Measurements from ENCODE around the gene SMOC1. TPM values are rescaled to one million over a fixed set of nuclear protein-coding genes. Genes with fewer than 3 reads are reported as not detected.

The SMOC1 gene
- total RNA-seq, 1 experiment from 2014 or later: 0.14 TPM

DNA sequence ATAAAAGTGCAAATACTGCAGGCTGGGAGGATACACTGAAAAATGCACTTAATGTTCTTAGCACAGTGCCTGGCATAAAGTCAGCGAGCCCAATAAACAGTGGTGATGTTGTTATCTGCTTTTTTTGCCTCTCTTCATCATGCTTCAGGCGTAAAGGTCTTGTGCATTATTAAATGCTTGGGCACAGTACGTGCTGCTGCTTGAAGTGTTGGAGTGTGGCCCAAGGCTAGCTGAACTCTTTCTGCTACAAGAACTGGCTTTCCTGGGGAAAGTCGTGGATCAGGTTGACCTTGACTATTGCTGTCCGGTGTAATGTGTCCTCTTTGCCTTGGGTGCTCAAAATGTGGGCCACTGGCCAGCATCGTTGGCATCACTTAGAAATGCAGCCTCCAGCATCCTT, 43.0 kb downstream of the SMOC1 start:
- intact Hi-C loops (cut with micrococcal nuclease; ENCODE audit: unreplicated experiment): no loop called here
- no peak overlapping the region for H3K27ac Mint-ChIP-seq (ENCODE audit: unreplicated experiment)
- CTCF ChIA-PET: no interaction called here

GRCh38 chr14:69924201-69924600, 45.0 kb downstream of the SMOC1 start:
- Mint-ChIP-seq H3K9me3 (ENCODE audit: unreplicated experiment) (no peaks in the 10 kb centered on the region), H3K4me1 (ENCODE audit: low read depth, unreplicated experiment) (peaks cover 7% of the 10 kb centered on the region), H3K4me3 (ENCODE audit: unreplicated experiment) (no peak overlapping the region), H3K36me3 (ENCODE audit: insufficient read depth, unreplicated experiment) (no peaks in the 10 kb centered on the region), H3K27ac (ENCODE audit: unreplicated experiment) (no peak overlapping the region), H3K27me3 (ENCODE audit: insufficient read depth, unreplicated experiment) (no peaks in the 10 kb centered on the region)
- Histone ChIP-seq H3K27me3 (replicated peaks; ENCODE audit: control insufficient read depth, insufficient read depth, low read length) (no peaks in the 10 kb centered on the region), H3K4me3 (ENCODE audit: low read depth, low read length) (no peak overlapping the region), H3K36me3 (ENCODE audit: control insufficient read depth, insufficient read depth, low read length) (no peaks in the 10 kb centered on the region), H3K4me1 (no peaks in the 10 kb centered on the region; the same call in 1 of the 2 replicates), H3K9me3 (no peaks in the 10 kb centered on the region)
- TF ChIP-seq, protein P1, sequence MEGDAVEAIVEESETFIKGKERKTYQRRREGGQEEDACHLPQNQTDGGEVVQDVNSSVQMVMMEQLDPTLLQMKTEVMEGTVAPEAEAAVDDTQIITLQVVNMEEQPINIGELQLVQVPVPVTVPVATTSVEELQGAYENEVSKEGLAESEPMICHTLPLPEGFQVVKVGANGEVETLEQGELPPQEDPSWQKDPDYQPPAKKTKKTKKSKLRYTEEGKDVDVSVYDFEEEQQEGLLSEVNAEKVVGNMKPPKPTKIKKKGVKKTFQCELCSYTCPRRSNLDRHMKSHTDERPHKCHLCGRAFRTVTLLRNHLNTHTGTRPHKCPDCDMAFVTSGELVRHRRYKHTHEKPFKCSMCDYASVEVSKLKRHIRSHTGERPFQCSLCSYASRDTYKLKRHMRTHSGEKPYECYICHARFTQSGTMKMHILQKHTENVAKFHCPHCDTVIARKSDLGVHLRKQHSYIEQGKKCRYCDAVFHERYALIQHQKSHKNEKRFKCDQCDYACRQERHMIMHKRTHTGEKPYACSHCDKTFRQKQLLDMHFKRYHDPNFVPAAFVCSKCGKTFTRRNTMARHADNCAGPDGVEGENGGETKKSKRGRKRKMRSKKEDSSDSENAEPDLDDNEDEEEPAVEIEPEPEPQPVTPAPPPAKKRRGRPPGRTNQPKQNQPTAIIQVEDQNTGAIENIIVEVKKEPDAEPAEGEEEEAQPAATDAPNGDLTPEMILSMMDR (IDR thresholded peaks at IDR 0.05; ENCODE audit: insufficient read depth in 1 of 2, low read depth in 1 of 2, low read length in 1 of 2, severe bottlenecking in 1 of 2, unreplicated experiment in 1 of 2): no peak
- DNase-seq: no peak
- CTCF ChIA-PET: interaction anchor here (0.5 kb wide), 1 partner anchor 192 kb away, joined by 3 read pairs; no protein-coding TSS in a partner anchor
- POLR2A ChIA-PET: no interaction called here
- BruUV-seq (replicated peaks): no TSS peak
- intact Hi-C loops (cut with micrococcal nuclease; ENCODE audit: unreplicated experiment): no loop called here

More for the DNA sequence above, 43.0 kb downstream of the SMOC1 start:
- TF ChIP-seq, protein P1 (IDR thresholded peaks at IDR 0.05; ENCODE audit: insufficient read depth in 1 of 2, low read depth in 1 of 2, low read length in 1 of 2, severe bottlenecking in 1 of 2, unreplicated experiment in 1 of 2): no peak
- no TSS peak for BruUV-seq (replicated peaks)
- Histone ChIP-seq H3K9me3 (no peaks in the 10 kb centered on the region), H3K4me1 (no peaks in the 10 kb centered on the region), H3K27me3 (replicated peaks; ENCODE audit: control insufficient read depth, insufficient read depth, low read length) (no peaks in the 10 kb centered on the region), H3K4me3 (ENCODE audit: low read depth, low read length) (no peak overlapping the region), H3K36me3 (ENCODE audit: control insufficient read depth, insufficient read depth, low read length) (no peaks in the 10 kb centered on the region)
- H3K9me3 Mint-ChIP-seq (ENCODE audit: unreplicated experiment): no peaks in the 10 kb centered on the region
- no peaks in the 10 kb centered on the region for H3K27me3 Mint-ChIP-seq (ENCODE audit: insufficient read depth, unreplicated experiment)
- no peaks in the 10 kb centered on the region for H3K36me3 Mint-ChIP-seq (ENCODE audit: insufficient read depth, unreplicated experiment)
- H3K4me1 Mint-ChIP-seq (ENCODE audit: low read depth, unreplicated experiment): no peaks in the 10 kb centered on the region
- no peak overlapping the region for H3K4me3 Mint-ChIP-seq (ENCODE audit: unreplicated experiment)
- no peak for DNase-seq
- POLR2A ChIA-PET: no interaction called here

DNA sequence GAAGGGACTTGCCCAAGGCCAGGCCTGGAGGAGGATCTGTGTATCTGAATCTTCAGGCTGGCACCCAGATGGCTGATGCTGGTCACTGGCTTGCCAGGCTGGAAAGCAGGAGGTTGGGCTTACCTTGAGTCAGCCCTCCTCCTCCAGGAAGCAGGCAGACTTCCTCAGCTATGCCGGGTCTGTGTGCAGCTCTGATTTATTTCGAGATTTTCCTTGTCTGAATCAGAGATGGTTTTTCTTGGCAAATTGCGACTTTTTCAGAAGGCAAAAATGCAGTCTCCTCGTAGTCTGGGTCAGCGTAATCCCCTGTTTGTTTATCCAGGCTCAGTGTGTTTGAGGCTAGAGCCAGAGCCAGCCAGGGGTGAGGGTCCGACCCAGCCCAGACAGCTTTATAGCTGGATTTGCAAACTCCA, 48.9 kb downstream of the SMOC1 start:
- Mint-ChIP-seq H3K36me3 (ENCODE audit: insufficient read depth, unreplicated experiment) (no peaks in the 10 kb centered on the region), H3K4me1 (ENCODE audit: low read depth, unreplicated experiment) (peaks cover 7% of the 10 kb centered on the region), H3K9me3 (ENCODE audit: unreplicated experiment) (no peaks in the 10 kb centered on the region), H3K27me3 (ENCODE audit: insufficient read depth, unreplicated experiment) (no peaks in the 10 kb centered on the region), H3K4me3 (ENCODE audit: unreplicated experiment) (no peak overlapping the region), H3K27ac (ENCODE audit: unreplicated experiment) (no peak overlapping the region)
- intact Hi-C loops (cut with micrococcal nuclease; ENCODE audit: unreplicated experiment): no loop called here
- no peak for DNase-seq
- TF ChIP-seq, protein P1 (IDR thresholded peaks at IDR 0.05; ENCODE audit: insufficient read depth in 1 of 2, low read depth in 1 of 2, low read length in 1 of 2, severe bottlenecking in 1 of 2, unreplicated experiment in 1 of 2): no peak
- Histone ChIP-seq H3K27me3 (replicated peaks; ENCODE audit: control insufficient read depth, insufficient read depth, low read length) (no peaks in the 10 kb centered on the region), H3K36me3 (ENCODE audit: control insufficient read depth, insufficient read depth, low read length) (no peaks in the 10 kb centered on the region), H3K4me1 (no peaks in the 10 kb centered on the region; the same call in 1 of the 2 replicates), H3K4me3 (ENCODE audit: low read depth, low read length) (no peak overlapping the region), H3K9me3 (no peaks in the 10 kb centered on the region)
- no TSS peak for BruUV-seq (replicated peaks)
- CTCF ChIA-PET: interaction anchor here (0.5 kb wide), 1 partner anchor 152 kb away, joined by 5 read pairs; no protein-coding TSS in a partner anchor
- POLR2A ChIA-PET: no interaction called here

Data from Caco-2 (cell line).